ENCODE results near the gene RPL12. TPM values are rescaled to one million over a fixed set of nuclear protein-coding genes. Genes with fewer than 3 reads are reported as not detected.

Gene RPL12
- total RNA-seq: 100 to 1,000 TPM; 394 to 576 TPM
- polyA plus RNA-seq: 100 to 1,000 TPM; 289 to 829 TPM

DNA sequence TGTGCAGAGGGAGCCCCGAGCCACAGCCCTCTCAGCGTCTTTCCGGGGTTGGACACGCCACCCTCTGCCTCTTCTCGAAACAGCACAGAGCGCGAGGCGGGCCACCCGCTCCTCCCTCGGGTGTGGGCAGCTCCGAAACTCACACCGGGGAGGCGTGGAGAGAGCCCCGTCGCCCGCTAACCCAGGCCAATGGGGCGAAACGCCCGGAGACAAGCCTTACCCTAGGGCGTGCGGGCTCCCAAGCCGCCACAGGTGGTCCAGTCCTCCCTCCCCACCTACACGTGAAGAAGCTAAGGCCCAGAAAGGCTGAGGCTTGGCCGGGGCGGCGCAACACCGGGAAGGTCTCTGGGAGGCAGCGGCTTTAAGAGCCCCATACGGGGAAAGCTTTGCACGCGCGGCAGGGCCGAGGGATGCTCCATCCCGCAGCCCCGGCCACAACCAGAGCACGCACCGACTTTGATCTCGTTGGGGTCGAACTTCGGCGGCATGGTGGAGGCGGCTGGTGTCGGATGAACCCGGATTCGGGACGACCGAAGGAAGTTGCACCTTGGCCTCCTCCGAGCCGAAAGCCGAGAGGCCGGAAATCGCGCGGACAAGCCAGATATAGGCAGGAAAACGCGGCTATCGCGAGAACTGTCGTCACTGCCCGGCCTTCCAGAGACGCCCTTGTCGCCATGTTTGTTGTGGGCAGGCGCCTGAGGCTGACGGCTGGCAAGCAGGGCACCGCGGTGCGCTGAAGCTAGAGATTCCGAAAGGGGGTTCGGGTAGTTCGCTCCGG, at the start of gene RPL12, which contains the start of gene LRSAM1:
RPL12 (minus strand) TSS at position 577 of the 778 bp plus-strand sequence; CDS start at position 488, 89 bp downstream.
LRSAM1 (plus strand) TSS at position 681 of the 778 bp plus-strand sequence. CDS start 3,018 bp downstream, outside the sequence.
- H3K4me1 ChIP-seq (ENCODE audit: control insufficient read depth in 4 of 4, insufficient read depth in 4 of 4, low read length in 3 of 4): peaks cover 7 to 41% (median 28%) of the 10 kb centered on the region in 4 donors
- H3K9ac ChIP-seq (ENCODE audit: low read depth in 1 of 2, low read length in 2 of 2): peak within 1 kb of the TSS; percentile 87
- under 1% methylated on average over 71 of the region's 71 CpGs for WGBS
- no peaks in the 10 kb centered on the region for H3K9me3 ChIP-seq (ENCODE audit: control insufficient read depth in 4 of 4, low read length in 3 of 4)
- peak within 1 kb of the TSS; percentile 71 to 84 (median 77) for H3K4me3 ChIP-seq (ENCODE audit: low read depth in 1 of 3, low read length in 3 of 3)
- peak within 1 kb of the TSS; percentile 89 to 94 for H3K27ac ChIP-seq (ENCODE audit: low read depth in 1 of 2, low read length in 2 of 2)
- TF ChIP-seq, protein P1, sequence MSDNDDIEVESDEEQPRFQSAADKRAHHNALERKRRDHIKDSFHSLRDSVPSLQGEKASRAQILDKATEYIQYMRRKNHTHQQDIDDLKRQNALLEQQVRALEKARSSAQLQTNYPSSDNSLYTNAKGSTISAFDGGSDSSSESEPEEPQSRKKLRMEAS (IDR thresholded peaks at IDR 0.05): peak; percentile 60
- TF ChIP-seq FOXA2 (IDR thresholded peaks at IDR 0.05) (peak; percentile 5), NR2F2 (IDR thresholded peaks at IDR 0.05) (no peak), JUND (IDR thresholded peaks at IDR 0.05) (peak; percentile 36 to 45), HNF4A (conservative IDR thresholded peaks at IDR 0.05) (peak; percentile 33 to 50), GABPA (IDR thresholded peaks at IDR 0.05 in 1 of 2, conservative IDR thresholded peaks at IDR 0.05 in 1 of 2) (peak; percentile 26 to 84), HNF4G (IDR thresholded peaks at IDR 0.05) (peak; percentile 33), EGR1 (IDR thresholded peaks at IDR 0.05; ENCODE audit: low read depth in 2 of 2) (peak in 1 of 2 donors; percentile 2), RAD21 (IDR thresholded peaks at IDR 0.05) (peak in 1 of 2 donors; percentile 4), RXRA (IDR thresholded peaks at IDR 0.05) (peak; percentile 42 to 56), YY1 (IDR thresholded peaks at IDR 0.05) (peak; percentile 100), FOXA1 (IDR thresholded peaks at IDR 0.05) (peak; percentile 35), TAF1 (conservative IDR thresholded peaks at IDR 0.05) (peak; percentile 100), SP1 (IDR thresholded peaks at IDR 0.05) (peak; percentile 71)
- TF ChIP-seq, protein P2, sequence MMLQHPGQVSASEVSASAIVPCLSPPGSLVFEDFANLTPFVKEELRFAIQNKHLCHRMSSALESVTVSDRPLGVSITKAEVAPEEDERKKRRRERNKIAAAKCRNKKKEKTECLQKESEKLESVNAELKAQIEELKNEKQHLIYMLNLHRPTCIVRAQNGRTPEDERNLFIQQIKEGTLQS (IDR thresholded peaks at IDR 0.05): no peak
- TF ChIP-seq, protein P3, sequence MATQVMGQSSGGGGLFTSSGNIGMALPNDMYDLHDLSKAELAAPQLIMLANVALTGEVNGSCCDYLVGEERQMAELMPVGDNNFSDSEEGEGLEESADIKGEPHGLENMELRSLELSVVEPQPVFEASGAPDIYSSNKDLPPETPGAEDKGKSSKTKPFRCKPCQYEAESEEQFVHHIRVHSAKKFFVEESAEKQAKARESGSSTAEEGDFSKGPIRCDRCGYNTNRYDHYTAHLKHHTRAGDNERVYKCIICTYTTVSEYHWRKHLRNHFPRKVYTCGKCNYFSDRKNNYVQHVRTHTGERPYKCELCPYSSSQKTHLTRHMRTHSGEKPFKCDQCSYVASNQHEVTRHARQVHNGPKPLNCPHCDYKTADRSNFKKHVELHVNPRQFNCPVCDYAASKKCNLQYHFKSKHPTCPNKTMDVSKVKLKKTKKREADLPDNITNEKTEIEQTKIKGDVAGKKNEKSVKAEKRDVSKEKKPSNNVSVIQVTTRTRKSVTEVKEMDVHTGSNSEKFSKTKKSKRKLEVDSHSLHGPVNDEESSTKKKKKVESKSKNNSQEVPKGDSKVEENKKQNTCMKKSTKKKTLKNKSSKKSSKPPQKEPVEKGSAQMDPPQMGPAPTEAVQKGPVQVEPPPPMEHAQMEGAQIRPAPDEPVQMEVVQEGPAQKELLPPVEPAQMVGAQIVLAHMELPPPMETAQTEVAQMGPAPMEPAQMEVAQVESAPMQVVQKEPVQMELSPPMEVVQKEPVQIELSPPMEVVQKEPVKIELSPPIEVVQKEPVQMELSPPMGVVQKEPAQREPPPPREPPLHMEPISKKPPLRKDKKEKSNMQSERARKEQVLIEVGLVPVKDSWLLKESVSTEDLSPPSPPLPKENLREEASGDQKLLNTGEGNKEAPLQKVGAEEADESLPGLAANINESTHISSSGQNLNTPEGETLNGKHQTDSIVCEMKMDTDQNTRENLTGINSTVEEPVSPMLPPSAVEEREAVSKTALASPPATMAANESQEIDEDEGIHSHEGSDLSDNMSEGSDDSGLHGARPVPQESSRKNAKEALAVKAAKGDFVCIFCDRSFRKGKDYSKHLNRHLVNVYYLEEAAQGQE (IDR thresholded peaks at IDR 0.05): peak; percentile 96
- TF ChIP-seq, protein P4, sequence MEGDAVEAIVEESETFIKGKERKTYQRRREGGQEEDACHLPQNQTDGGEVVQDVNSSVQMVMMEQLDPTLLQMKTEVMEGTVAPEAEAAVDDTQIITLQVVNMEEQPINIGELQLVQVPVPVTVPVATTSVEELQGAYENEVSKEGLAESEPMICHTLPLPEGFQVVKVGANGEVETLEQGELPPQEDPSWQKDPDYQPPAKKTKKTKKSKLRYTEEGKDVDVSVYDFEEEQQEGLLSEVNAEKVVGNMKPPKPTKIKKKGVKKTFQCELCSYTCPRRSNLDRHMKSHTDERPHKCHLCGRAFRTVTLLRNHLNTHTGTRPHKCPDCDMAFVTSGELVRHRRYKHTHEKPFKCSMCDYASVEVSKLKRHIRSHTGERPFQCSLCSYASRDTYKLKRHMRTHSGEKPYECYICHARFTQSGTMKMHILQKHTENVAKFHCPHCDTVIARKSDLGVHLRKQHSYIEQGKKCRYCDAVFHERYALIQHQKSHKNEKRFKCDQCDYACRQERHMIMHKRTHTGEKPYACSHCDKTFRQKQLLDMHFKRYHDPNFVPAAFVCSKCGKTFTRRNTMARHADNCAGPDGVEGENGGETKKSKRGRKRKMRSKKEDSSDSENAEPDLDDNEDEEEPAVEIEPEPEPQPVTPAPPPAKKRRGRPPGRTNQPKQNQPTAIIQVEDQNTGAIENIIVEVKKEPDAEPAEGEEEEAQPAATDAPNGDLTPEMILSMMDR (IDR thresholded peaks at IDR 0.05; ENCODE audit: low read depth, low read length, missing input control): no peak
- TF ChIP-seq, protein P5, sequence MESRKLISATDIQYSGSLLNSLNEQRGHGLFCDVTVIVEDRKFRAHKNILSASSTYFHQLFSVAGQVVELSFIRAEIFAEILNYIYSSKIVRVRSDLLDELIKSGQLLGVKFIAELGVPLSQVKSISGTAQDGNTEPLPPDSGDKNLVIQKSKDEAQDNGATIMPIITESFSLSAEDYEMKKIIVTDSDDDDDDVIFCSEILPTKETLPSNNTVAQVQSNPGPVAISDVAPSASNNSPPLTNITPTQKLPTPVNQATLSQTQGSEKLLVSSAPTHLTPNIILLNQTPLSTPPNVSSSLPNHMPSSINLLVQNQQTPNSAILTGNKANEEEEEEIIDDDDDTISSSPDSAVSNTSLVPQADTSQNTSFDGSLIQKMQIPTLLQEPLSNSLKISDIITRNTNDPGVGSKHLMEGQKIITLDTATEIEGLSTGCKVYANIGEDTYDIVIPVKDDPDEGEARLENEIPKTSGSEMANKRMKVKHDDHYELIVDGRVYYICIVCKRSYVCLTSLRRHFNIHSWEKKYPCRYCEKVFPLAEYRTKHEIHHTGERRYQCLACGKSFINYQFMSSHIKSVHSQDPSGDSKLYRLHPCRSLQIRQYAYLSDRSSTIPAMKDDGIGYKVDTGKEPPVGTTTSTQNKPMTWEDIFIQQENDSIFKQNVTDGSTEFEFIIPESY (IDR thresholded peaks at IDR 0.05): peak; percentile 100
- peak; percentile 100 for DNase-seq (ENCODE audit: low spot score)
- H3K27me3 ChIP-seq (ENCODE audit: control insufficient read depth in 4 of 4, insufficient read depth in 4 of 4, low read length in 3 of 4): no peaks in the 10 kb centered on the region
- peaks cover 11 to 37% (median 29%) of the 10 kb centered on the region in 4 donors for H3K36me3 ChIP-seq (ENCODE audit: control insufficient read depth in 4 of 4, insufficient read depth in 3 of 4, low read depth in 1 of 4, low read length in 3 of 4)
